ENCODE measurements around the gene AHCY.

- no peak for TF ChIP-seq CTCF (IDR thresholded peaks at IDR 0.05)
- TF ChIP-seq POLR2A (IDR thresholded peaks at IDR 0.05): no peak
These were observed 46.9 kb upstream of the AHCY start for GRCh38 chr20:34350095-34350494.
